HEK293T (cell line): ENCODE measurements around the gene ANXA11.

Experiments
- CTCF ChIA-PET: fragments of 350-600 bp; formaldehyde crosslinking; extraction: SDS; loops from one replicate; lab custom pipeline; 2021; ENCODE audit warnings: antibody characterized with exemption, inconsistent platforms; lab: Yijun Ruan, JAX
- POLR2A ChIA-PET: fragments of 350-600 bp; formaldehyde crosslinking; extraction: SDS; loops from one replicate; lab custom pipeline; 2020; ENCODE audit warnings: antibody characterized with exemption, inconsistent platforms; lab: Yijun Ruan, JAX
- DNase-seq: peaks from one replicate; pipeline ENCODE4 v3.0.0; 2012; ENCODE audit warnings: mixed read lengths; ENCODE audit errors: extremely low spot score
- ARNT ChIP-seq: fragments of 450-650 bp; IDR thresholded peaks from 2 replicates; pipeline ENCODE4 v1.6.1; 2017; ENCODE audit warnings: mild to moderate bottlenecking
- BHLHE40 ChIP-seq: fragments of 450-650 bp; IDR thresholded peaks from 2 replicates; pipeline ENCODE4 v1.6.1; 2016; ENCODE audit warnings: mild to moderate bottlenecking, moderate library complexity, borderline replicate concordance
- CTBP1 ChIP-seq: fragments of 450-650 bp; IDR thresholded peaks from 2 replicates; pipeline ENCODE4 v1.6.1; 2016; ENCODE audit warnings: borderline replicate concordance
- ELF4 ChIP-seq: fragments of 450-650 bp; IDR thresholded peaks from 2 replicates; pipeline ENCODE4 v1.6.1; 2017; ENCODE audit warnings: antibody characterized with exemption
- FOXA1 ChIP-seq: fragments of 450-650 bp; IDR thresholded peaks from 2 replicates; pipeline ENCODE4 v1.6.1; 2016; ENCODE audit warnings: mild to moderate bottlenecking
- FOXK2 ChIP-seq: fragments of 450-650 bp; IDR thresholded peaks from 2 replicates; pipeline ENCODE4 v1.6.1; 2016; ENCODE audit warnings: mild to moderate bottlenecking
- FOXM1 ChIP-seq: fragments of 450-650 bp; IDR thresholded peaks from 2 replicates; pipeline ENCODE4 v1.6.1; 2017; ENCODE audit warnings: mild to moderate bottlenecking, borderline replicate concordance
- HDGF ChIP-seq: fragments of 450-650 bp; IDR thresholded peaks from 2 replicates; pipeline ENCODE4 v1.6.1; 2017; ENCODE audit warnings: antibody characterized with exemption, borderline replicate concordance
- L3MBTL2 ChIP-seq: fragments of 450-650 bp; conservative IDR thresholded peaks from 2 replicates; pipeline ENCODE4 v1.6.1; 2016; ENCODE audit warnings: mild to moderate bottlenecking
- LEF1 ChIP-seq: fragments of 450-650 bp; IDR thresholded peaks from 2 replicates; pipeline ENCODE4 v1.6.1; 2017; ENCODE audit warnings: mild to moderate bottlenecking, borderline replicate concordance
- NFRKB ChIP-seq: fragments of 450-650 bp; IDR thresholded peaks from 2 replicates; pipeline ENCODE4 v1.6.1; 2016; ENCODE audit warnings: mild to moderate bottlenecking, moderate library complexity
- SP1 ChIP-seq: fragments of 450-650 bp; IDR thresholded peaks from 2 replicates; pipeline ENCODE4 v1.6.1; 2017
- SUZ12 ChIP-seq: fragments of 450-650 bp; IDR thresholded peaks from 2 replicates; pipeline ENCODE4 v1.6.1; 2016; ENCODE audit warnings: mild to moderate bottlenecking
- TARDBP ChIP-seq: fragments of 450-650 bp; IDR thresholded peaks from 2 replicates; pipeline ENCODE4 v1.6.1; 2016
- ZNF384 ChIP-seq: fragments of 450-650 bp; IDR thresholded peaks from 2 replicates; pipeline ENCODE4 v1.6.1; 2016
- TF ChIP-seq, protein P1 (sequence below): fragments of 450-650 bp; IDR thresholded peaks from 2 replicates; pipeline ENCODE4 v1.6.1; 2016

ANXA11 gene

GRCh38 chr10:80199828-80200227 lies 5.5 kb downstream of the ANXA11 start:
- DNase-seq: no peak
- ChIA-PET CTCF (interaction anchor here (0.6 to 1.0 kb wide), 2 partner anchors 10 to 15 kb away, joined by 3 read pairs; no protein-coding TSS in a partner anchor), POLR2A (no interaction called here)
- TF ChIP-seq ARNT: no peak
- no peak for TF ChIP-seq NFRKB
- no peak for TF ChIP-seq ELF4
- no peak for TF ChIP-seq TARDBP
- TF ChIP-seq L3MBTL2: no peak
- TF ChIP-seq ZNF384: no peak
- no peak for TF ChIP-seq FOXK2
- TF ChIP-seq FOXA1: no peak
- no peak for TF ChIP-seq SUZ12
- no peak for TF ChIP-seq SP1
- TF ChIP-seq LEF1: no peak
- TF ChIP-seq BHLHE40: no peak
- TF ChIP-seq, protein P1, sequence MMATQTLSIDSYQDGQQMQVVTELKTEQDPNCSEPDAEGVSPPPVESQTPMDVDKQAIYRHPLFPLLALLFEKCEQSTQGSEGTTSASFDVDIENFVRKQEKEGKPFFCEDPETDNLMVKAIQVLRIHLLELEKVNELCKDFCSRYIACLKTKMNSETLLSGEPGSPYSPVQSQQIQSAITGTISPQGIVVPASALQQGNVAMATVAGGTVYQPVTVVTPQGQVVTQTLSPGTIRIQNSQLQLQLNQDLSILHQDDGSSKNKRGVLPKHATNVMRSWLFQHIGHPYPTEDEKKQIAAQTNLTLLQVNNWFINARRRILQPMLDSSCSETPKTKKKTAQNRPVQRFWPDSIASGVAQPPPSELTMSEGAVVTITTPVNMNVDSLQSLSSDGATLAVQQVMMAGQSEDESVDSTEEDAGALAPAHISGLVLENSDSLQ: no peak
- TF ChIP-seq CTBP1: no peak

GRCh38 chr10:80197972-80198916 lies 7.1 kb downstream of the ANXA11 start:
- no peak for DNase-seq
- POLR2A ChIA-PET: no interaction called here
- TF ChIP-seq BHLHE40 (no peak), NFRKB (no peak), HDGF (no peak), SUZ12 (no peak), TARDBP (no peak), LEF1 (no peak), FOXA1 (no peak), SP1 (no peak), FOXK2 (no peak), ZNF384 (no peak), FOXM1 (no peak), ARNT (no peak)
- TF ChIP-seq, protein P1: no peak
- CTCF ChIA-PET: no interaction called here

GRCh38 chr10:80196950-80197315 lies 8.4 kb downstream of the ANXA11 start:
- ChIA-PET POLR2A (interaction anchor here (1.7 kb wide), 1 partner anchor 9 kb away, joined by 4 read pairs; the partner anchor contains the start of gene ANXA11), CTCF (no interaction called here)
- no peak for TF ChIP-seq BHLHE40
- no peak for TF ChIP-seq ZNF384
- no peak for TF ChIP-seq FOXA1
- no peak for TF ChIP-seq SUZ12
- TF ChIP-seq LEF1: no peak
- no peak for TF ChIP-seq TARDBP
- no peak for TF ChIP-seq L3MBTL2
- no peak for TF ChIP-seq FOXK2
- TF ChIP-seq, protein P1: no peak
- no peak for DNase-seq

GRCh38 chr10:80196270-80196949 lies 8.9 kb downstream of the ANXA11 start:
- no peak for DNase-seq
- TF ChIP-seq L3MBTL2 (no peak), FOXM1 (no peak), SP1 (no peak), TARDBP (no peak), ZNF384 (no peak), HDGF (no peak), SUZ12 (no peak), FOXA1 (no peak), BHLHE40 (no peak), ARNT (no peak), FOXK2 (no peak), ELF4 (no peak), LEF1 (no peak), CTBP1 (no peak)
- TF ChIP-seq, protein P1: no peak
- ChIA-PET CTCF (no interaction called here), POLR2A (interaction anchor here (1.7 kb wide), 1 partner anchor 9 kb away, joined by 4 read pairs; the partner anchor contains the start of gene ANXA11)

DNA sequence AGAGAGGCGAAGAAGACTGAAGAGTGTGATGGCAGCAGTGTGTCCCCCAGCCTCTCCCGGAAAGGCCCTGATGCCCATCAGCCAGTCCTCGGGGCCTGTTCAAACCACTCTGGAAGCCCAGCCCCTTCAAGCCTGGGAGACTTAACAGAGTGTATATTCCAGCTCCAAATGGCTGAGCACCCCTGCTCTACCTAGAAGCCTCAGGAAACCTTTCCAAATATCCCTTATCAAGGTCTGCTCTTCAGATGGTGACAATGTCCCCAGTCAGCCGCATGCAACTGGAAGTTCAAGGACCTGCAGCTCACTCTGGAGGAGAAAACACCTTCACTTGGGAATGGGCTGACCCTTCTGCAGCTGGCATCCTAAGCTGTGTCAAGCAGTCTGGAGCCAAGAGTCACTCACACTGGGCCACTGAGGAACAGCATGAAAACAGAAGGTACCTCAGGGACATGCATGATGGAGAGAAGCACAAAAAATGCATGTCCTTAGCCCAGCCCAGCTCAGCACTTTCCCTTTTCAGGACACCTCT lies 10.2 kb downstream of the ANXA11 start:
- ChIA-PET POLR2A (interaction anchor here (0.9 kb wide), 1 partner anchor 11 kb away, joined by 3 read pairs; no protein-coding TSS in a partner anchor), CTCF (no interaction called here)
- TF ChIP-seq SUZ12: no peak
- TF ChIP-seq FOXM1: no peak
- TF ChIP-seq ELF4: no peak
- TF ChIP-seq HDGF: no peak
- no peak for TF ChIP-seq ZNF384
- TF ChIP-seq ARNT: no peak
- TF ChIP-seq NFRKB: no peak
- TF ChIP-seq SP1: no peak
- no peak for TF ChIP-seq LEF1
- no peak for TF ChIP-seq FOXA1
- TF ChIP-seq BHLHE40: no peak
- no peak for TF ChIP-seq FOXK2
- TF ChIP-seq, protein P1: no peak
- no peak for DNase-seq
